Hematopoietic multipotent progenitor cell treated with erythropoietin and hydrocortisone succinate and interleukin-3 and kit ligand, for 6 days (in vitro differentiated cells): Measurements from ENCODE around the gene WDTC1.
A peak's percentile ranks its signal among the peaks of the same experiment; 100 is the strongest.
"Not testable (repeated sequence)": the region's sequence is repeated elsewhere in the genome, so short reads cannot be mapped to it uniquely, and the experiment has no call there.

Source experiments
- DNase-seq: peaks from one replicate; pipeline ENCODE4 v3.0.0-alpha.2; 2015

The WDTC1 gene

GRCh38 chr1:27253596-27253995 lies 19.2 kb downstream of the WDTC1 start:
- no peak for DNase-seq

GRCh38 chr1:27255136-27255535 lies 20.7 kb downstream of the WDTC1 start:
- no peak for DNase-seq

GRCh38 chr1:27257155-27257554 lies 22.7 kb downstream of the WDTC1 start:
- DNase-seq: no peak

- DNase-seq: no peak
Measured at GRCh38 chr1:27258598-27258997, 24.2 kb downstream of the WDTC1 start.

GRCh38 chr1:27267153-27267552 lies 32.7 kb downstream of the WDTC1 start:
- peak; percentile 21 for DNase-seq

- DNase-seq: no peak
Measured at GRCh38 chr1:27269276-27269675, 34.8 kb downstream of the WDTC1 start.

GRCh38 chr1:27274204-27274603 lies 39.8 kb downstream of the WDTC1 start:
- no peak for DNase-seq

GRCh38 chr1:27275696-27276095 lies 41.3 kb downstream of the WDTC1 start:
- no peak for DNase-seq

GRCh38 chr1:27284425-27285273 lies 50.2 kb downstream of the WDTC1 start:
- DNase-seq: peak; percentile 96

- no peak for DNase-seq
Measured at GRCh38 chr1:27285274-27285660, 50.8 kb downstream of the WDTC1 start.

- not testable (repeated sequence) for DNase-seq
Measured at GRCh38 chr1:27285821-27286220, 51.4 kb downstream of the WDTC1 start.

- DNase-seq: not testable (repeated sequence)
Measured at GRCh38 chr1:27289125-27289524, 54.7 kb downstream of the WDTC1 start.

GRCh38 chr1:27290581-27290980 lies 56.1 kb downstream of the WDTC1 start:
- no peak for DNase-seq

GRCh38 chr1:27292106-27292505 lies 57.7 kb downstream of the WDTC1 start:
- DNase-seq: no peak

- no peak for DNase-seq
Measured at GRCh38 chr1:27293915-27294314, 59.5 kb downstream of the WDTC1 start.

GRCh38 chr1:27296773-27297291 lies 62.4 kb downstream of the WDTC1 start:
- peak; percentile 77 for DNase-seq

- no peak for DNase-seq
Measured at GRCh38 chr1:27297903-27298302, 63.5 kb downstream of the WDTC1 start.

- no peak for DNase-seq
Measured at GRCh38 chr1:27298632-27299384, 64.4 kb downstream of the WDTC1 start.

- no peak for DNase-seq
Measured at GRCh38 chr1:27299385-27300271, 65.2 kb downstream of the WDTC1 start.

- DNase-seq: peak; percentile 89
Measured at GRCh38 chr1:27300341-27301051, 66.1 kb downstream of the WDTC1 start.

- DNase-seq: no peak
Measured at GRCh38 chr1:27301052-27301422, 66.6 kb downstream of the WDTC1 start.

- DNase-seq: no peak
Measured at GRCh38 chr1:27301582-27302199, 67.3 kb downstream of the WDTC1 start.
